NCI-H1930 (cell line): ENCODE results near the gene LAMB4.

Experiments
- DNase-seq, 2 experiments: peaks; one replicate each; lab custom pipeline; 2025; lab: John Stamatoyannopoulos, UW

The LAMB4 gene

DNA sequence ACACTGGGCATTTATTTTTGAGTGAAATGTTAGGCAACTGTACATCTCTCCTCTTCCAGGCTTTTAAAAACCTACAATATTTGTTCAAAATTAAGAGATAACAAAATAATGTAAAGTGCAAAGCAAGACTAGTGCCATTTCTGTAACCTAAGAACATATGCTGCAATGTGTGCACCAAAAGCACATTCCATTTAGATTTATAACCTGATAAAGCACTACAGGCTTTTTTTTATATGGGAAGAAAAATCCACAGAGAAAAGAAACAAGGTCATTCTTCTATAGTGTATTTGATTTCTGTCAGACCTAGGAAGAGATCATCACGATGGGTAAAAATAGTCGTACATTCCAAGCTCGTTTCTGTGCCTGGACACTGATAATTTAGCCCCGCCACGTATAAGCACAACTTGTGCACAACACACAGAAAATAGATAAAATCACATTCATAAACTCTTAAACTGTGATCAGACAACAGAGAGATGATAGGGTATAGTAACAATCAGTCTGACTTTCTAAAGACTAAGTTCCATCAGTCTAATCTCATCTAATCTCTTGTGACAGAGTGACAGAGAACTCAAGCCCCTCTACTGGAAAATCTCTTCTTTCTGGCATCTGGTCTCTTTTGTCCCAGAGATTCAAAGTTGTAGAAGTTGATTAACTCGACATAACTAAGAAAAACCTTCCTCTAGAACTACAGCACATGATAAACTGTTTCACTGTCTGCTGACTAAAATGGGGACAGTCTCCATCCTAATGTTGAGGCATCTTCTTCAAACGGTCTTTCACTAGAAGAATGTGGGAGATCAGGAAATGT, 133.9 kb downstream of the LAMB4 start:
- no peak for DNase-seq

DNA sequence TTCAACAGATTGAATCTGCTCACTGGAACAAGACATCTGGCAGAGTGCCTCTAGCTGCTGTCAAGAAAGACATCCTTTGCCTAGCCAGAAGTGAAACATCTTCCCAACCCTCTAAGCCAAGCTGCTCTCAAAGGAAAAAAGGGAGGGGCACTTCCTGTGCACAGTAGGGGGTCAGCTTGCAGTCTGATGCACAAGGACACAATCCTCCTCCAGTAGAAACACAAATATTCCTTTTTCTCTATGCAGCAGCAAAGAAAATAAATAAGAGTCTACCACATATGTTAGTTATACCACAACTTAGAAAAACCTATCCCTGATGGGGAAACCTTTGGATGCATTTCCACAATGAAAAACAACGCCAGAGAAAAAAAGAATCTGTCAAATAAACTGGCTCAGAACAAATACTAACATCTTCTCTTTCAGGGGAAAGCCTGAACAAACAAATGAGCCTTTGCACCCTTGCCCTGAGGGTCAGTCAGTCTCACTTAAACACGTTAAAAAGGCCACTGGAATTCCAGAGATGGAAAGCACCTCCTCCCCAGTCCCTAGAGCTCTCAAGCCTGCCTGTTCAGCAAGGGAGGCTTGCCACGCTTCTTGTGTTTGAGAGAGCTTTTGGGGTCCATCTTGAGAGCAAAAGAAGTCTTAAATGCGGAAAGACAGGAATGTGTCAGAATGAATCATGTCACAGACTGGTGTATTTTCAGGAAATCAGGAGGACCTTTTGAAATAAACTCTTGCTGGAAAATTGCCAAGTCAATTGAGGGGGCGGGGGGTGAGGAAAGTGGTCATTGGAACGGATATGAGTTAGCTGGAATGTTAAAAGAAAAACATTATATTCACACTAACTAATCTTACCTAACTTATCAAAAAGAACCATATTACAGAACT, 134.7 kb downstream of the LAMB4 start:
- no peak for DNase-seq

DNA sequence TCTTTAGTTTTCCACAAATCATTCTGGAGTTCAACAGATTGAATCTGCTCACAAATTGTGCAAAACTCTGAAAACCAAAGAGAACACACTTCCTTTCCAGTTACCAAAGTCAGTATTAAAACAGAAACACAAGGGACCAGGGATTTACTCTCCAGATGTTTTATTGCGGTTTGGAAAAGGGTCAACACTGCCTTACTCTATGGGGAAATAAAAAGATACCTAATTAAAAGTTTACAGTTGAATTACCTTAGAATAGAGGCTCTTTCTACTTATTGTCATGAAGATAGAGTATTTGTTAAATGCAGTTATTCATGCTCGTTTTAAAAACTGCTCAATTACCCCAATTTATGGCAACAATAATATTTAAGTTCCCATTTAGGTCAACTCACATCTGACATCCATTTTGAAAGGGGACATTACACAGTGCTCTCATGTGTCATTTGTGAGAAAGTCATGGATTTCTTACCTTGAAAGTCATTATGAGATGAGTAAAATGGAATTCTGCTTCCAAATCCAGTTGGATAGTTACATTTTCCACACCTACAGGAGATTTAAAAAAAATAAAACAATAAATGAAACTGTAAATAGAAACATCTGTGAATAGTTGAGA, 135.6 kb downstream of the LAMB4 start:
- DNase-seq, result no peak

DNA sequence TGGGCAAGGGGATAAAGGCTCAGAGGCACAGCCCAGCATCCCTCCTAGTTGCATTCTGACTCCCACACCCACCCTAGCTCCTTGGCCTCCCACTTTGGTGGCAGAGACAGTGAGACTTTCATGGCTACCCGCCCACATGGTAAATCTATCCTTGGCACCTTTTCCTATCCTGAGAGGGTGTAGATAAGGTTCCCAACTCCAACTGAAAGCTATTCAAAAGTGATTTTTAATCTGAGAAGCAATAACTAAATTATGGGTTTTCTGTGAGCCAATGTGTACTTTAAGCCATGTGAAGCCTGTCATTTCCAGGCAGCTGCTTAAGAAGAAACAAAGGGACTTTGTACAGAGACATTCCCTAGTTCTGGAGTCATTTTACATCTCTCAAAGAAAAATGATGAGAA, 136.3 kb downstream of the LAMB4 start:
- no peak for DNase-seq

DNA sequence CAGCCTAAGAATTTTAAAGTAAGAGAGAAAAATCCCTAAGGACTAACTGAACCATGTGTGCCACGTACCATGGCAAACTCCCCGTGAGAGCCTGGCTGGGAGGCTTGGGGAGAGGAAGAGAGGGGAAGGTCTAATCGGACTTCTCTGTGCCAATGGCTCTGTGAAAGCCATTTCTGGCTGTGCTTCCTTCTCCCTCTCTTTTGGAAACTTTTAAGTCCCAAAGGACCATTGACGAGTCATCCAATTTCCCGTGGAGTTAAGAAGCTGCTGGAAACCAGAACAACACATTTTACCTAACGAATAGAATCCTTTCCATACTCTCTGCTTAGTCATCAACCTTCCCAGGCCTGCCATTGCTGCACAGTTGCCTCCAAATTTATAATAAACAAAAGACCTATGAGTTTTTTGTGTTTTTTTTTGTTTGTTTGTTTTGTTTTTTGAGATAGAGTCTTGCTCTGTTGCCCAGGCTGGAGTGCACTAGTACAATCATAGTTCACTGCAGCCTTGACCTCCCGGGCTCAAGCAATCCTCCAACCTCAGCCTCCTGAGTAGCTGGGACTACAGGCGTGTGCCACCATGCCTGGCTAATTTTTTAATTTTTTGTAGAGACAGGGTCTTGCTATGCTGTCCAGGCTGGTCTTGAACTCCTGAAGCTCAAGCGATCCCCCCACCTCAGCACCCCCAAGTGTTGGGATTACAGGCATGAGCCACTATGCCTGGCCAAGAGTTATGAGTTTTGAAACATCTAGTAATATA, 140.4 kb downstream of the LAMB4 start:
- DNase-seq, result no peak

DNA sequence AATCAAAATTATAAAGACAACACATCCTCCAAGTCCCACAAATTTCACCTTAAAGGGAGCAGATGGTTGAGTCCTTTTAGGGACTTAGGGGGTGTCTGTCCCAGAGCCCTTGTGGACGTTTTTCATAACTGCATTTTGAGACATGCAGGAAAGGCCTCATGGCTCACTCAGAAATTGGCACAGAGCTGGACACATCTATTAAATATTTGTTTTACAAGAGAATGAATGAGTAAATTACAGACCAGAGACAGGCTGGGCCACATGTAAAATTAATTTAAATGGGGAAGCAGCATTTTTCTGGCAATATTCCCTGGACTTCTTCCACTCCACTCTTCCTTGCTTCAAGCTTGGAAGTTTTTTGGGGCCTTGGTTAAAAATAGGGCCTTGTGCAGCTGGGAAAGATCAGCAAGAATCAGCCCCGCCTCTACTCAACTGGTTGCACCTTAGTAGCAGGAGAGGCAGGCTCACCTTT, 147.2 kb downstream of the LAMB4 start:
- DNase-seq, result no peak

DNA sequence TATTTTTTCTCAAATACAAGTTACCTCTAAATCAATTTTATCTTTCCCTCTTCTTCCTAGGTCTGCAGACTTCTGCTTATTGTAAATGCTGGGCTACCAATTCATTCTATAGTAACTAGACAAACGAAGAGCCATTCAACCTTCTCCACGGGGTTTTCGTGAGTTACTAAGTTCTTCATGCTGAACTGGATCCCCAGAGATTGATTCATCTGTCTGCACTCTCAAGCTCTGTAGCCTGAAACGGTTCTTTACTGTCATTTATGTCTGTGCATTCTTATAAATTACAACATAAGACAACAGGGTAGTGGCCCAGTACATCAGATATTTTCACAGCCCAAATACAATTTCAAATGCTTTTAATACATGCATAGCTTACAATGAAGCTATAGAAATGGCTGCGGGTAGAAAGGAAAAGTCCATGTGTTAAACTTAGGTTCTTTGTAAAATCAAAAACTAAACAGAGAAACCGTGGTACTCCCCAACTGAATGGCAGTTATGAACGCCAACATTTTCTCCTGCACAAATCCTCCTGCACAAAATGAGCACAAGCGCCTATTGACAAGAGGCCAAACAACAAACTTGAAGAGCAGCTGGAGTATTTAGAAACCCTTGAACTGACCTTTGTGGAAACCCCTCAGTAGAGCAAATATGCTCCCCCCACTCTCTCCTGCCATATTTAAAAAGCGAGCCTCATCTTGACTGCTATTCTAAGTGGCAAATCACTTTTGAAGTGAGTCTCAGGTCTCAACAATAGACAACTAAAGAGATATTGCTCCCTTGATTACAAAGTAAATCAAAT, 147.9 kb downstream of the LAMB4 start:
- no peak for DNase-seq

DNA sequence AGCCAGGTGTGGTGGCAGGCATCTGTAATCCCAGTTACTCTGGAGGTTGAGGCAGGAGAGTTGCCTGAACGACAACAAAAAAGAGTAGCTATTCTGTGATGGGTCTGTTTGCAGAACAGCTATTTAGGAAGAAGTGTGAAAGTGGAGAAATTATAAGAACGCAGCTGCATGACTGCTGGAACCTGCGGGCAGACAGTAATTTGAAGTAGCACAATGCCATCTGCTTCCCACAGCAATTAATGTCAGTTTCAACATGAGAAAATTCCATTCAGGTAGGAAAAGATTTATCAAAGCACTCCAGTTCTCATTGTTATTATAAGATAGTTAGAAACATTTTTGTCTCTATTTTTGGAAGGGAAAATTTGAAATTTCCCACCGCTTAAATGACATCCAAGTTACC, 148.7 kb downstream of the LAMB4 start:
- no peak for DNase-seq

DNA sequence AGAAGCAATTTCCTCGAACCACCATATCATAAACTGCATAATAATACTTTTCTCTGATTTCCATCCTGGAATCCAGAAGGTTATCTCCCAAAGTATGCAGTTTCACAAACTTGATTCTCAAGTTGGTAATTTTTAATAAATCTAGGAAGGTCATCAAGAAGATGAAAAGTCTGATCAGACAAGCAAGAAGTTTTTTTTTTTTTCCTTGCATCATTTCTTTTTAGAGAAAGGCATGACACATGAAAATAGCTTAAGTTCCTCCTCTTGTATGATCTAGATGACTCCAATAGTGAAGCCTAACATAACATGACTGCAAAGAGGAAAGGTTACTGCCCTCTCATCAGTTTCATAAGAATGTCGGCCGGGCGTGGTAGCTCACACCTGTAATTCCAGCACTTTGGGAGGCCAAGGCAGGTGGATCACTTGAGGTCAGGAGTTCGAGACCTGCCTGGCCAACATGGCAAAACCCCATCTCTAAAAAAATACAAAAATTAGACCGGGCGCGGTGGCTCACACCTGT, 149.4 kb downstream of the LAMB4 start:
- DNase-seq, result no peak

DNA sequence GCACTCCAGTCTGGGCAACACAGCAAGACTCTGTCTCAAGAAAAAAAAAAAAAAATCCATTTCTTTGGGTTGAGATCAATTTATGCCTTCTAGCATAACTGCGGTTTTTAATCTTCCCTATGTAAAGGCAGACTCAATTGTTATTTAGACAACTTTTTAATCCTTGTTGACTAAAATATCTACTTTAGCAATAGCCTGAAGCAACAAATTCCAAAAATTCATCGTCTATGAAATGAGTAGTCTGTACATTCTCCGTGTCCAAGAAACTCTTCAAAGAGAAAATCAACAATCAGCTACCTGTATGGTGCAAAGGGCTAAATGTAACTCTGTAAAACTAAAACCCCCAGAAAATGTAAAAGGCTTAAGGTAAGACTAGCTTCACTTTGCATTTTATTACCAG, 150.0 kb downstream of the LAMB4 start:
- DNase-seq, result no peak

DNA sequence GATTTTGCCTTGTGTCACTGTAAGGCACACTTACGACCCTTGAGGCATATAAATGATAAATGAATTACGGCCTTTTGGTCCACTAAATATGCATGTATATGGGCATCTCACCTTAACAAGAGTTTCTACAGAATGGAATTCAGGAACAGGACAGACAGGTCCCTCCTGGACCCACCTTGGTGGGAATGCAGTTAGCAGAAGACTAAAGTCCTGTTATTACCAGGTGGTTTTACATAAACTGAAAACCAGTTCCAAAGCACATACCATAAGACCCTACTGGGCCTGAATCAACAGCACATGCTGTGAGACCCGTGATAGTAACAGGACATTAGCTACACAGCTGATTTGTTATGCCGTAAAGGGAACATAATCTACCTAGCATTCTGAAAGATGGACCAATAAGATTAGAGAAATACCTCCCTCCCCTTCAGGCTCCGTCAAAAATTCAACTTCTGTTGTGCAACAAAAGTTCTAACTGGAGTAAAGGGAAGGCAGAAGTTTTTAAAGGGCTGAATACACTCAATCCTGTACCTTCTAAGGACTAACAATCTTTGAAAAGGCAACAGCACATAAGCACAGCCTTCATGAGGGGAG, 151.2 kb downstream of the LAMB4 start:
- DNase-seq, result no peak

DNA sequence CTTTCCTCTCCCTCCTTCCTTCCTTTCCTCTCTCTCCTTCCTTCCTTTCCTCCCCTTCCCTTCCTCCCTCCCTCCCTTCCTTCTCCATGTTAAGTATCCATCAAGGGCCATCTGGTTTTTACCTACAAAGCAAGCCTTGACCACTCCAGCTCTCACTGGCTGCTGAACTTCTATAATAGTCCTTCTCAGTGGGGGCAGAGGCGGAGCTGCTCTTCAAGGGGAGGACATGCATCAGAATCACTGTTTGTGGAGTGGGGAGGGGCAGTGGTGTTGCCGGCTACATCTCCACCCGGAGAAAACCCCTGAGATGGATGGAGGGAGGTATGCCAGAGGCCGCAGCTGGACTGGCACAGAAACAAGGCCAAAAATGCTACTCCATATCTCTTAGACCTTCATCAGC, 153.1 kb downstream of the LAMB4 start:
- no peak for DNase-seq

DNA sequence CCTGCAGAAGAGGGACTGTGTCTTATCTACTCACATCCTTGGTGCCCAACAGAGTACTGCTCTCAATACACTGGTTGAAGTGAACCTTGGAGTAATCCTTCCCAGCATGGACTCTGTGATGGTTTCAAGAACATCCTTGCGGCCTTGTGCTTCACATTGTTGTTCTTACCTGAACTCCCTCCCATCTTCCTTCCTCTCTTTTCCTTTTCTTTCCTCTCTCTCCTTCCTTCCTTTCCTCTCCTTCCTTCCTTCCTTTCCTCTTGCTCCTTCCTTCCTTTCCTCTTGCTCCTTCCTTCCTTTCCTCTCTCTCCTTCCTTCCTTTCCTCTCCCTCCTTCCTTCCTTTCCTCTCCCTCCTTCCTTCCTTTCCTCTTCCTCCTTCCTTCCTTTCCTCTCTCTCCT, 153.5 kb downstream of the LAMB4 start:
- DNase-seq, result no peak

DNA sequence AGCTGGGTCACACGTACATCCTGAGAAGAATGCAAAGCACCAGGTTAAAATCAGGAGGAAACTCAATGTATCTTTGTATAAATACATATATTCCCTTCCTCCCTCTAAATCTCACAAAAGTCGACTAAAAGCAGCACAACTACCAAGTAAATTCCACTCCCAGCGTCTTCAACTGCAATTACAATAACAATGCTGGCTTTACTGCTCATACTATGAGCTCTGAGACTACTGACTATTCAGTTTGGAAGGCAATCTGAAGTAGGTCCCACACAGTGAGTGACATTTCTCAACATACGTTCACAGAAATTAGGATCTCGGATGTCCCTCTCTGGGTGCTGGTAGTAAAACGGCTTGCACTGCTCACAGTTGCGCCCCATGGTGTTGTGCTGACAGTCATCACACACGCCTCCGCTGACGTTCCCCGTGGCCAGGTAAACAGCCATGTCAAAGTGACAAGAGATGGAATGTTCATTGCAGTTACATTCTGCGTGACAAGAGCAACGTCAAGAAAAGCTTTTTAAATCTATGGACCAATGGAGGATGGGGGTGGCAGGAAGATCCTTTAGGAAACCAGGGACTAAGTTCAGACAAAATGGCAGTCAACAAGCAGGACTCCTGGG, 154.7 kb downstream of the LAMB4 start:
- DNase-seq, result no peak

DNA sequence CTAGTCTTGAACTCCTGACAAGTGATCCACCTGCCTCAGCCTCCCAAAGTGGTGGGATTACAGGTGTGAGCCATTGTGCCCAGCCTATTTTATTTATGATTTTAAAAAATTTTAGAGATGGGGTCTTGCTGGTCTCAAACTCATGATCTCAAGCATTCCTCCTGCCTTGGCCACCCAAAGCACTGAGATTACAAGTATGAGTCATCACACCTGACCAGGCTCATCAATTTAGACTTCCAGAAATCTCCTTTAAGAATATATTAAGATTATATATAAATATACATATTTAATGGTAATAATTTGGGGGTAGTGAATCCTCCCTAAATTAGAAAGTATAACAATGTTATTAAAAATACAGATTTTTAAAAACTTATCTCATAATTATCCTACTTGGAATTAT, 156.3 kb downstream of the LAMB4 start:
- no peak for DNase-seq
